H4 (cell line): ENCODE results near the gene BIN1. TPM values are rescaled to one million over a fixed set of nuclear protein-coding genes. Genes with fewer than 3 reads are reported as not detected.

Experiments
- DNase-seq: peaks from one replicate; pipeline ENCODE4 v3.0.0-alpha.2; 2015; ENCODE audit warnings: low spot score
- total RNA-seq: library from RNA; depleted of rRNA; stranded (reverse); fragments of >200 nt; shearing (Covaris generic); gene quantifications from 2 replicates; pipeline ENCODE4 v1.2.3, GENCODE V29; 2014

Gene BIN1
- total RNA-seq, 1 experiment from 2014 or later: 60.0 TPM

DNA sequence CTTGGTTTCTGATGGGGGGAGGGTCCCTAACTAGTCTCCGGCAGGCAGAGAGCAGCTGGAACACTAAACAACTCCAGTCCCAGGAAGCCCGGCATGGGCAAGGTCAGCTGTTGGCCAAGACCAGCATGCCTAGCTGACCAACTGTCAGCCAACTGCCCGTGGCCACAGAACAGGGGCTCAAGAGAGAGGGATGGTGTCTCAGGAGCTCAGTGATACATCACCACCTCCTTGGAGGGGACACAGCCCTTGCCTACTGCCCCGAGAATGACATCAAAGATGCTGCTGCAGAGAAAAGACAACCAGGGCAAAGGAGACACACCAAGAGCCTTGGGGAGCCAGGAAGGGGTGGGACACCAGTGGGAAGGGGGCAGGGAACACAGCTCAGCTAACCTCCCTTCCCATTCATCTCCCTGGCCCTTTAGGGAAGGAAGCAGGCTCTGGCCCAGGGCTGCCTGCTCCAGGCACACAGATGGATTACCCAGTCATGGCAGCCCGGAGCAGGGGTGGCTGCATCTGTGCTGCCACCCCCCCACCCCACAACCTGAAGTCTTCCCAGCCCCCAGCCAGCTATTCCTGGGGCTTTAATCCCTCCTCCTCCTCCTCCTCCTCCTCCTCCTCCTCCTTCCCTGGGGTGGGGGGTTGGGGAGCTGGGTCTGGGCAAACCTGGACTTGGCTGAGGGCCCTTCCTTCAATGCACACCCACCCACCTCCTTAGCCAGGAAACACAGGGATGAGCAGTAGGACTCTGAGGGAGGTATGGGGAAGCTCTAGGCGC, 1.9 kb downstream of the BIN1 start:
- no peak for DNase-seq

DNA sequence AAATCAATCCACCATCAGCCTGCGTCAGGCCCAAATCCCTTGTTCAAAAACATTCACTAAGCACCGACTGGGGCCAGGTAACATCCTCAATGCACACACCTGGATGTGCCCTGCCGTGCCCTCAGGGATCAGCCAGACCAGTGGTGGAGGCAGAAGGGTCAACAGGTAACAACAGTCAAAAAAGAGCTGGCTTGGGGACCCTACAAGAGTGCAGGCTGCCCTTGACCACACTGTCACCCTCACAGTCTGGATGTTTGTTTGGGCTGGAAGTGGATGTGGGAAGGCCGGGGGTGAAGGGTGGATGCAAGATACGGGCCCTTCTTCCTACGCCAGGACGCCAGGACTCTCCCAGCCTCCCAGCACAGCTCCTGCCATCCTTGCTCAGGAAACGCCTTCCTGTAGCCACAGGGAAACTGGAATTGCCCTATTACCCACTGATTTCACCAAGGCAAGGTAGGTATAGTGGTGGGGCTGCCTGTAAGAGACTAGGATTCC, 2.7 kb downstream of the BIN1 start:
- no peak for DNase-seq

DNA sequence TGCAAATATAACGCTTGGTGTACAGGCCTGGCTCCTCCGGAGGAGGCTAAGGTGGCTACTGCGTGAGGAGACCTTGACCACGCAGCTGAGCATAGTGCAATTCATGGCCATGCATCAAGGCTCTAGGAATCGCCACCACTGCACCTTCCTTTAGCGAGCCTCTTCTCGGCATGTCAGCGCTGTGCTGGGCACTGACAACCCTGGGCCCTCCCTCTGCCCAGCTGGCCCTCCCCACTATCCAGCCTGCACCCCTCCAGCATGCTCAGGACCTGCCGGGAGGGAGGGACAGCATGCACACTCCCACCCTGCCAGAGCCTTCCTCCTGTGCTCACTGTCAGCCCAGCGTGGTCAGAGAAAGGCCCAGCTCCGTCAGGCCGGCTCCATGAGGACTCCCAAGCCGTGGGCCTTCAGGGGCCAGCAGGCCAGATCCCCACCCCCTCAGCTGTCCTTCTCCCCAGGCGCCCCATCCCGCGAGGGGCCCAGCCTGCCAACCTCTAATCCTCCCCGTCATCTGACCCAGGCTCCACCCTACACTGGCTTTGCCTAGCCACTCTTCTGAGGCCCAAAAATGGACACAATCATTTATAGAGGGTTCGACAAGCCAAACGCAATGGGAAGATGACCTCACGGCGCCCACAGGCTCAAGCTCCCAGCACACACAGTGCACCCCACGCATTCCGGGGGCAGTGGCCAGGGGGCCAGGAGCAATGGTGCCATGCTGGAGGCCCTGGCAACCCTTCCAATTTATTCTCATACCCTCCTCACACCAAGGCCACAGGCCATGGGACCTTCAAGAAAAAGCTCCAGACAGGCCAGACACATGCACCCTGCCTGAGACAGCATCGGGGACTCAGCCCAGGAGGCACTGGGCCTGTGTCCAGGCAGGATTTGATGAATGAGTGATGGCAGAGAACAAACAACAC, 3.5 kb downstream of the BIN1 start:
- DNase-seq: no peak

DNA sequence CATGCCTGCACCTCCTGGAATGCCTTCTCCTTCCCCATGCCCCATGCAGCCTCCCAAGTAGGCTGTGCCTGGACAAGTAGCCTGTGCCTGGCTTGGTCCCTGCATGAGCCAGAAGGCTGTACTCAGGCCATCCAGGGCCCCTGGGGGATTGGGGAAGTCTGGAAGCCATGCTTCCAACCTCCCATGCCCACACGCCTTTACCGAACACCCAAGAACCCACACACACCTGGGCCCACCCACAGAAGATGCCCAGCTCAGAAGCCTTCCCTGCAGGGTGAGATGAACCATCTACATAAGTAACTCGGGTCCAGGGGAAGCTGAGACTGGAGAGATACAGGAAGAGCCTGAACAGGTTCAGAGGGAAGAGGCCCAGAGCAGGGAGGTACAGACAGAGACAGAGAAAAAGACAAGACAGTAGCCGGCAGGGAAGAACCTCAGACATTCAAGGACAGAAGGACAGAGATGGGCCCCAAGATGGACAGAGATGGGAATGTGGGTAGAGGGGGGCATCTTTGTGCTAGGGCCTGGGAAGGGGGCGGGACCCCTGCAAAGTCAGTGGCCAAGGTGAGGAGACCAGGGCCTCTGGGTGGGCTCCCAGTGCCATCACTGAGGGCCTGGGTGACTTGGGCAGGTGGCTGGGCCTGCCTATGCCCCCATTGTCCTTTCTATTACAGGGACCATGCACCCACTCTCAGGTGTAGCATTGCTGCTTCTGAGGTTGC, 4.3 kb downstream of the BIN1 start:
- no peak for DNase-seq

DNA sequence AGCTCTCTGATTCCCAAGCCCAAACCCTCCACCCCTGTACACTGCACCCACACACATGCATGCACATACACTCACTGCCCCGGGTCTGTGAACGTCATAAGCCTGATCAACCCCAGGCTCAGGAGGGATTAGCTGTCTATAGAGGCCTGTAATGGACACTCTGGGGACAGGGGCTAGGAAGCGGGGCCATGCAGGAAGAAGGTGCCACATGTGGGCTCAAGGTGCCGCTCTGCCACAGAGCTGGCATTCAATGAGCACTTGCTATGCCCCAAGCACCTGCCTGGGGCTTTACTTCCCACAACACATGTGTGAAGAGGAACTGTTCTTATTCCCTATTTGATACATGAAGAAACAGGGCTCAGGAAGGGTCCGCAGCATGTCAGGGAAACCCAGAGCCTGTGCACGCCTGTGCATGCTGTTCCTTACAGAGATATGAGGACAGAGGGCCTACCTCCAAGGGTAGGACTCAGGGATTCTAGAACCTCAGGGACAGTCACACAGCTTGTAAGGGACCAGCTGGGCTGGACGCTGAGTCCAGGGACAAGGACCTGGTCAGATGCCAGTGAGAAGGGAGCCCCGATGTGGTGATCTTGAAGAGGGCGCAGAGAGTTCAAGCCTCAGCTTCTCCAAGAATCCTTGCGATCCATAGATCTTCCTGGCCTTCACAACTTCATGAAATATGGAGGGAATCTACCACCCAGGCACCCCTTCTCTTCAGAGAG, 5.0 kb downstream of the BIN1 start:
- no peak for DNase-seq

DNA sequence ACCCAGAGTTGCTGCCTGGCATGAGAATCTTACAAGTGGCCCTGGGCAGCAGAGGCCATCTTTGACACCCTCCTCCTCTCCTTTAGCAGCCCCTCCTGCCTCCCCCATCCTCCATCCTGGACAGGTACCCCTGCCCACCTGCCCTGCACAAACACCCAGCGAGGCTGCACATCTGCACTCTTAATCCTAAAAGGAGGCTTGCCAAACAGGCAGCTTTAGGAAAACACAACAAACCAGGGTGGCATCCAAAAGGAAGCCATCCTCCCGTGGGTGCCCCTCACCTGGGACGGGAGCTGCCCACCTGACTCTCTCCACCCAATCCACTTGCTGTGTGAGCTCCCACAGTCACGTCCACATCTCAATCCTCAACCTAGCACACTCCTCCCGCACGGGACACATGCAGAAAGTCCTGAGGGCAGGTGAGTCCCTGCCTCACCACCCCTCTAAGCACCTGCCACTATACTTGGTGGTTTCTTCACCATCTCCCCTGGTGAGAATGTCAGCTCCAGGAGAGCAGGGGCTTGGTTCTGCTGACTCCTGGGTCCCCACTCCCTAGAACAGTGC, 5.8 kb downstream of the BIN1 start:
- no peak for DNase-seq

DNA sequence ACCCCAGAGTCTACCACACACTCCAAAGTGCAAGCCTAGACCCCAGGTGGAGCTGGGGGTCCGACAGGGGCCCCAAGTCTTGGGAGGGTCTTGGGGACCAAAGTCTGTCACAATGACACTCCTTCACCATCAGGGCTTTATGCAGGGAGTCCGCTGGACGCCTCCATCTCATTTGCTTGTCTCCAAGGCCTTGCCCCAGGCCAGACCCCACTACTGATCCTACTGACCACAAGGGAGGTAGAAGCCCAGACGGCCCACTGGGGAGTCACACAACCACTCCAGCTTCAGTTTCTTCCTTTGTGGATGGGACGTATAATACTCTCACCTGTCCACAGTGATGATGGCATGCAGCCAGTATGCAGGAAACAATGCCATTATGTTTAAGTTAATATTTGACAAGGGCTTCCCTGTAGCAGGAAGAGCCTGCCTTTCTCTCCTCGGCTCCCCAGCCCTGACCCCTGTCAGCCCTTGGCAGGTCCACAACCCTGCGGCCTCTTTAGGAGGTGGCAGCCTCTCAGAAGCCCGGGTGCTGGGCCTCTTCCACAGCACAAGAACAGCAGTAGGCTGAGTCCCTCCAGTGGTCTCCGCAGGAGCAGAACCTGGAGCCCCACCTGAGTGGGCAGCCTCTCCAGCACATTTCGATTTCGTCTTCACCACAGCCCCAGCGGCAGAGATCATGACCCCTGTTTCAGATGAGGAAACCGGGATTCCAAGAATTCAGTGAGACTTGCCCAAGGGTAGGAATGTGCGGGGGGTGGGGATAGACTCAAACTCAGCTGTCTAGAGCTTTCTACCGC, 6.5 kb downstream of the BIN1 start:
- DNase-seq: no peak

DNA sequence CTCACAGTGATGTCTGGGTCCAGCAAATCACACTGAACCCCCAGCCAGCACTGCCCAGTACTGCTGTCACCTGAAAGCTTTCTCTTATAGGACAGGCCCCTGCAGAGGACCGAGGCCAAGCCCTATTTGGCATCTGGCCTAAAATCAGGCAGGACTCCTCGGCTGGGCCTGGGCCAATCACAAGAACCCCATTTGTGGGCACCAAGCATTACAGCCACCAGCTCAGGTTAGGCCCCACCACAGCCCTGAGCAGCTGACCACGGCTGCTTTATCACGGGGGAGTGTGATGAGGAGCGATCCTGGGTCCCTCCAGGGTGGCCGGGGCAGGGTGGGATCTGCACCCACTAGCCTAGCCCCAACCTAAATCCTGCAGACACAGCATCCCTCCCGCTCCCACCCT, 8.2 kb downstream of the BIN1 start:
- DNase-seq: no peak

DNA sequence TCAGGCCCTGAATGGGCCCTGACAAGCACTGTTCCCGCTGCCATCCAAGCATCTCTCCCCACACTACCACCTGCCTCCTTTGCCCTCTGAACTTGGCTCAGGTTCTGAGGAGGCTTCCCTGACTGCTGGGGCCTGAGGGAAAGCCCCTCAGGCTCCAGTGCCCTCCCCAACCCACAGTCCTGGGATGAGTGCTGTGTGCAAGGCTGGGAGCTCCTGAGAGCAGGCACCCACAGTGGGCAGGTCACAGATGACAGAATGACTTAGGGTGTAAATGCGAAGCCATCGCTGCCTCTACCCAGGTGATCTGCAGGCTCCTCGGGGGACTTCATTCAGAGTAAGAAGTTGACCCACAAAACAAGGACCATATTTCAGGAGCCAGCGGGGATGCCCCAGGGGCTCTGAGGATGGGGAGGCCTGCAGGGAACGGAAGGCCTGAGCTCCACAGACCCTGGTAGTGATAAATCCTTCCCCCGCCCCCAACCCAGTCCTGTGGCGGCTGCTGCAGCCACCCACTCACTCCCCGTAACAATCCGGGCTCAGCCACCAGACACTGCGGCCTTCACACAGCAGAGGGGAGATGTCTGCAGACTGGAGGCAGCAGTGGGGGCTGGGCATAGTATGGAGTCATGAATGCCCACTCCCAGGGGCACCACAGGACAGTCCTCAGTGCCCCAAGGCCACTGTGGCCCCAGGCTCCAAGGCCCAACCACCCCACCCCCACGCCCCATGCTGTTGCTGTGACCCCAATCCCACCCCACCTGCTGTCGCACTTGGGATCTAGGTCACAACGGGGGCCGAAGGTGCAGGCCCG, 8.9 kb downstream of the BIN1 start:
- no peak for DNase-seq

DNA sequence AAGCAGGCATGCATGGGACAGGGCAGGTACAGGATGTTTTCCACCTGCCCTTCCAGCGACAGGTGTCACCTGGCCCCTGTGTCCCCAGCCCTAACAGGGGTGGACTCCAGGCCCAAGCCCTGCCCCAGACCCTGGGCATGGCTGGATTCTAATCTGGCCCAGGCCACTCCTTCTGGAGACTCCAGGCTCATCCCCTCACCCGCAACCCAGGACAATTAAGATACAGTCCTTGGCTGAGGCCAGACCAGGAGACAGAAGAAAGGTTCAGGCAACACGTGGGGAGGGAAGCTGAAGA, 9.5 kb downstream of the BIN1 start:
- no peak for DNase-seq

DNA sequence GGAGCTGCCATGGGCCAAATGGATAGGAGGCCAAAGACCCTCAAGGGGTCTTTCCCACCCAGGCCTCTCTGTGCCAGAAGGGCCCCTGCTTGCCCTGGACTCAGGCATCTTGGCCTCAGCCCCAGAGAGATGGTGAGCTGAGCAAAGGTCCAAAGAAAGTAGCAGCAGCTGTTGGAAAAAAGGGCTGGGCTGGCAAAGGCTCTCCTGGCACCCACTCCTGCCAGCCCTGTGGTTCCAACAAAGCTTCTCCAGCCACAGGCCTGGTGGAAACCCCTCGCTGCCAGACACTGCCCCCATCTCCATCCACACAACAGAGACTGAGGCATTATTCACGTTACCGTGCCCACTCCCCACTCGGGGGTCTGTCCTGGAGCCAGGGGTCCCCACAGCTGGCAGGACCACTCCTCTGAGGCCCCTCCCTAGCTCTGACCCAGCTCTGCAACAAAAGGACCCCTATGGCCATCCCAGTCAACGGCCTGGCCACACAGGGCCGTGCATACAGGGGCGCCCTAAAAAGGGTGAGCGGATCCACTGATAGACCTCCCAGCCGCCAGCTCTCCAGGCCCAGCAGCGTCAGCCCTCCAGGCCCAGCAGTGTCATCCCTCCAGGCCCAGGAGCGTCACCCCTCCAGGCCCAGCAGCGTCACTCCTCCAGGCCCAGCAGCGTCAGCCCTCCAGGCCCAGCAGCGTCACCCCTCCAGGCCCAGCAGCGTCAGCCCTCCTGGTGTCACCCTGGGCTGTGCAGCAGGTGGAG, 10.1 kb downstream of the BIN1 start:
- no peak for DNase-seq

DNA sequence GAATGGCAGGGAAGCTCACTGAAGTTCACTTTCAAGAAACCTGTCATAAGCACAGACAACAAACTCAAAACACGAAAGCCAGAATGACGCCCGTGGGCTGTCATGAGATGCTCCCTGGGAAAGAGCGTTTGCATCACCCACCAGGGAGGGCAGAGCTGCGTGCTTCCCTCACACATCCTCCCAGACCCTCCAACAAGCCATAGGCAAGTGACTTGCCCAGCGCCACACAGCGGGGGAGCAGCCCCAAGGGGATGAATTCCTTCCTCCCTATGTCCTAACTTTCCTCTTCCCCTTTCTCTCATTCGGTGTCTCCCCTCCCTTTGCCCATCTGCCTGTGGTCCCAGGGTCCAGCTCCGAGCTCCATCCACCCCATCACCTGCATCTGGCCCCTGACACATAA, 10.7 kb downstream of the BIN1 start:
- DNase-seq: no peak

DNA sequence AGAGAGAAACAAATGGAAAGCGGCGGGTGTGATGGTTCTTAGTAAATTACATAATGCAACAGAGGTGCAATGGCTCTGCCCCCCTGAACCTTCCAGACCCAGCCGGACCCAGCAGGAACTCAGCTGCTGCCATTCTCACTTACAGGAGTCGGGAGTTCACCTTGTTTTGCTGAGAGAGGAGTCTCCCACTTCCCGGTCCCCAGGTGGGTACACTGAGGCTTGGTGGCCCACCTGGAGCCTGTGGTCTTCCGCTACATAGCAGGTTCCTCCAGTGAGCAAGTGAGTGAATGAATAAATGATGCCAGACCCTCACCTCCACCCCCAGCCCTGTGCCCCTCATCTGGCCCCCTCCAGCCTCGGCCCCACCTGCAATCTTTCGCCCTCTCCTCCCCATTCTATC, 11.2 kb downstream of the BIN1 start:
- no peak for DNase-seq

DNA sequence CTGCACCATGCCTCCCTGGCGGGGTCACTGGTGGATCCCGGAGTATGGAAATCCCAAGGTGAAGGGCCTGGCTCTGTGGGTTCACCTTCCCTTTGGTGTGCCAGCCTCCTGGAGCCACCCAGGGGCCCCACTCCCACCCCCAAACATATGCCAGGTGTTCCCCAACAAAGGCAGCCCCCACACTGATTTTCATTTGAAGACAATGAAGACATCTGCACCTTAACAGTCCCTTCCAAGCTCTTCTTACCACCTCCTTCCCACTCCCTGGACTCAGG, 11.7 kb downstream of the BIN1 start:
- no peak for DNase-seq

DNA sequence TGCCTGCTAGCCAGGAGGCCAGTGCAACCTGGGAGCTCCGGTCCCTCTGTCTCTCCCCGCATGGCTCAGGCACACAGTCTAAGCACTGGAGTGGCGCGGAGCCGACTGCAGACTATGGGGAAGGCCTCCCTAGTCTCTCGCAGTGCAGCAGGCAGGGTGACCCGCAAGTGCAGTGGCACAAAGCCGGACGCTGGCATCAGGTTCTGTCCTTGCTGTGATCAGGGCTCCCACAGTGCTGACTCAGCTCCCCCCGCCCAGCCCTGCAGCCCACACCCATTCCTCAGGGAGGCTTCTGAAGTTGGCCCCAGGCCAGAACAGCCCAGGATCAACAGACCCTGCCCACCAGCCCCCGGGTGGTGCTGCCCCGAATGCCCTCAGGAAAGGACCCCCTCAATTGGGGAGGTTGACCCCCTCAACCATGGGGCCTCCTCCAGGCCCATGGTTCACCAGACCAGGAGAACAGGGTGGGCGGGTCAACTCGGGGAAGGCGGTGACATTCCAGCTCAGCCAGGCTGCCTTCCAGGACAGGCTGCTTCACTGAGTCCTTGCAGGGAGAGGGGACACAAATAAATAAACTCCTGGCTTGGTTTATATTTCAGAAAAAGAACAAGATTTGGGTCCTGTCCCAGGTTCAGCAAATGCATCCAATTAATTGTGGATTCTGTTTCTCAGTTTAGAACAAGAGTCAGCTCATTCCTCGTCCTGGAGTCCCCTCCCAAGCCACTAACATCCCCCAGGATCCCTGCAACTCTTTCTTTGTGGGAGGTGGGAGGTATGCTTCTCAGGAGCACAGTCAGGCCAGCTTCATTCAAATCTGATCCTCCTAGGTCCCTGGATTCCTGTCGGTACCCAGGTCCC, 12.2 kb downstream of the BIN1 start:
- peak; percentile 65 for DNase-seq

DNA sequence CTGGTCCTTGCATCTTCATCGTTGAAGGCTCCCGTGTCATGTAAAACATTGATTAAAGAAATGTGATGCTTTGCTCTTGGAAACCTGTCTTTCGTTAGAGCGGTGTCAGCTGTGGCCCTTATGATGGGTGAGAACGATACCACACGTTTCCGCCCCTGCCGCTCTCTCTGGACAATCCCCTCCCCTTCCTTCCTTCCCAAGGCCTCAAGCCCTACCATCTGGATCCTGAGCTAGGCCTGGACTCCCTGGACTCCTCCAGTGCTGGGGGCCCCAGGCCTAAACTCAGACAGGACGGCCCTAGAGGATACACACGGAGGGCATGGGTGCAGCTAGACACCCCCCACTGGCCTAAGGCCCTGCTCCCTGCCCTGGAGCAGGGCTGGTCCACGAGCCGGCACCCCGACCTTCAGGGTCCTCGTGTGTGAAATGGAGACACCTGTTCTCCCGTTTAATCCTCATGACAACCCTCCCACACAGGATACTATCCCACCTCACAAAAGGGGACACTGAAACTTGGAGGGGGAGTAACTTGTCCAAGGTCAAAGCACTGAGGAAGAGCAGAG, 13.2 kb downstream of the BIN1 start:
- DNase-seq: no peak

DNA sequence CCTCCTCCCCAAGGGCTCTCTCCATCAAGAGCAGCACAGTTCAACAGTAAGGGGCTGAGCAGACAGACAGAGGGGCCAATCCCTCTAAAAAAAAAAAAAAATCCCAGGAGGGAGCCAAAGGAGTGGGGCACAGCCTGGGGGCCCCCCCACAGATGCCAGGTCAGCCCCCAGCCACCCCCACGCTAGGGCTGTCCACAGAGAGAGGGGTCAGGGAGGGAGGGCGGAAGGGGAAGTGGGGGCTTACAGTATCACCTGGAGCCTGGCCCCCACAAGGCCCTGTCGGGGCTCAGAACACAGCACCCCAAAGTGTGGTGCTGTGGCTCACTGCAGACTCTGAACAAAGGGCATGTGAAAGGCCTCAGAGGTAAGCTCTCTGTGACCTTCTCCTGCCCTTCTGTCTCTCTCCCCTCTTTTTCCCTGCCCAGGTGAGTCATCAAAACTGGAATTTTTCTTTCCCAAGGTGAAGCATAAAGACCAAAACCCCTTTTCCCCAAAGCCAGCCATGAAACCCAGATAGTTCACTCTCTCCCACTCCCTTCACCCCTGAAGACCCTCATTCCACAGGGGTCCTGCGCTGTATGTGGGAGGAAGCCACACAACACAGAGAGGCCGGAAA, 13.9 kb downstream of the BIN1 start:
- no peak for DNase-seq

DNA sequence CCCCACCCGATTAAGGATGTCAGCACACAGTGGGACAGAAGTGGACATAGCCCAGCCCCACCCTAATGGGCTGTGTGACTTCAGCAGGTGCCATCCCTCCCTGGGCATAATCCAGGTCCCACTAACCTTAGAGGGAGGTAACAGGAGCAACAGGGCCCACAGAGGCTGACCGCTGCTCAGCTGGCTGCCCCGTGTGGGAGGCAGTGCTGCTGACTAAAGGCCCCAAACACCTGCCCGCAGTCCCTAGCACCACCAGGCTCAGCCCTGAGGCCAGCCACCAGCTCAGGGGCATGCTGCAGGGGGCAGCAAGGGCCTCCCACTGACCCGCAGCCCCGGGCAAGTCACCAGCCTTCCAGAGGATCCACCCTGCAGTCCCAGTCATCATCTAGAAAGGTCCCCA, 14.6 kb downstream of the BIN1 start:
- DNase-seq: no peak
